ENCODE measurements around the gene CNTNAP2.

The CNTNAP2 gene

GRCh38 chr7:148306759-148307158 lies 2190.2 kb downstream of the CNTNAP2 start:
- Histone ChIP-seq H3K36me3 (ENCODE audit: insufficient read depth, low read length) (no peaks in the 10 kb centered on the region), H3K4me2 (ENCODE audit: insufficient read depth, low read length) (no peak overlapping the region), H3K4me1 (ENCODE audit: insufficient read depth, low read length) (no peaks in the 10 kb centered on the region), H3K79me2 (ENCODE audit: insufficient read depth, low read length) (no peaks in the 10 kb centered on the region), H3K27ac (ENCODE audit: low read length) (no peak overlapping the region), H2AFZ (ENCODE audit: low read depth, low read length) (no peak overlapping the region), H3K27me3 (ENCODE audit: insufficient read depth, low read length, poor library complexity) (no peaks in the 10 kb centered on the region), H3K9ac (ENCODE audit: low read depth, low read length) (no peak overlapping the region), H3K9me3 (ENCODE audit: insufficient read depth, low read length, severe bottlenecking) (no peaks in the 10 kb centered on the region), H3K4me3 (ENCODE audit: low read depth in 1 of 2, low read length in 2 of 2) (no peak overlapping the region), H4K20me1 (ENCODE audit: insufficient read depth, low read length) (no peaks in the 10 kb centered on the region)
- ATAC-seq (ENCODE audit: insufficient read depth, low read depth) (no peak), DNase-seq (no peak)
- TF ChIP-seq CTCF (IDR thresholded peaks at IDR 0.05; ENCODE audit: borderline replicate concordance, extremely low read depth, low read length, poor library complexity, severe bottlenecking), result no peak
- TF ChIP-seq EZH2 (IDR thresholded peaks at IDR 0.05; ENCODE audit: borderline replicate concordance, low read depth, low read length, severe bottlenecking), result no peak

GRCh38 chr7:148318102-148318811 lies 2201.7 kb downstream of the CNTNAP2 start:
- ATAC-seq (ENCODE audit: insufficient read depth, low read depth) (no peak), DNase-seq (no peak)
- H3K27ac ChIP-seq (ENCODE audit: low read length), result no peak overlapping the region

GRCh38 chr7:148318838-148319237 lies 2202.2 kb downstream of the CNTNAP2 start:
- no peak overlapping the region for H2AFZ ChIP-seq (ENCODE audit: low read depth, low read length)
- no peak overlapping the region for H3K9ac ChIP-seq (ENCODE audit: low read depth, low read length)
- no peaks in the 10 kb centered on the region for H3K27me3 ChIP-seq (ENCODE audit: insufficient read depth, low read length, poor library complexity)
- ATAC-seq (ENCODE audit: insufficient read depth, low read depth), result no peak
- DNase-seq, result no peak
- H3K4me3 ChIP-seq (ENCODE audit: low read depth in 1 of 2, low read length in 2 of 2), result no peak overlapping the region
- no peaks in the 10 kb centered on the region for H3K36me3 ChIP-seq (ENCODE audit: insufficient read depth, low read length)
- no peaks in the 10 kb centered on the region for H3K4me1 ChIP-seq (ENCODE audit: insufficient read depth, low read length)
- H4K20me1 ChIP-seq (ENCODE audit: insufficient read depth, low read length), result no peaks in the 10 kb centered on the region
- H3K27ac ChIP-seq (ENCODE audit: low read length), result no peak overlapping the region
- TF ChIP-seq CTCF (IDR thresholded peaks at IDR 0.05; ENCODE audit: borderline replicate concordance, extremely low read depth, low read length, poor library complexity, severe bottlenecking) (no peak), EZH2 (IDR thresholded peaks at IDR 0.05; ENCODE audit: borderline replicate concordance, low read depth, low read length, severe bottlenecking) (no peak)
- no peaks in the 10 kb centered on the region for H3K9me3 ChIP-seq (ENCODE audit: insufficient read depth, low read length, severe bottlenecking)
- no peak overlapping the region for H3K4me2 ChIP-seq (ENCODE audit: insufficient read depth, low read length)
- H3K79me2 ChIP-seq (ENCODE audit: insufficient read depth, low read length), result no peaks in the 10 kb centered on the region

More at GRCh38 chr7:148318102-148318811, 2201.7 kb downstream of the CNTNAP2 start:
- Histone ChIP-seq H3K4me1 (ENCODE audit: insufficient read depth, low read length) (no peaks in the 10 kb centered on the region), H3K79me2 (ENCODE audit: insufficient read depth, low read length) (no peaks in the 10 kb centered on the region), H3K4me2 (ENCODE audit: insufficient read depth, low read length) (no peak overlapping the region), H3K4me3 (ENCODE audit: low read depth in 1 of 2, low read length in 2 of 2) (no peak overlapping the region), H3K36me3 (ENCODE audit: insufficient read depth, low read length) (no peaks in the 10 kb centered on the region), H2AFZ (ENCODE audit: low read depth, low read length) (no peak overlapping the region), H3K9ac (ENCODE audit: low read depth, low read length) (no peak overlapping the region), H3K9me3 (ENCODE audit: insufficient read depth, low read length, severe bottlenecking) (no peaks in the 10 kb centered on the region), H3K27me3 (ENCODE audit: insufficient read depth, low read length, poor library complexity) (no peaks in the 10 kb centered on the region), H4K20me1 (ENCODE audit: insufficient read depth, low read length) (no peaks in the 10 kb centered on the region)
- TF ChIP-seq EZH2 (IDR thresholded peaks at IDR 0.05; ENCODE audit: borderline replicate concordance, low read depth, low read length, severe bottlenecking), result no peak
- no peak for TF ChIP-seq CTCF (IDR thresholded peaks at IDR 0.05; ENCODE audit: borderline replicate concordance, extremely low read depth, low read length, poor library complexity, severe bottlenecking)
